Lower leg skin (tissue), 3 donors: Measurements from ENCODE around the gene EXOC3L2.

Experiments used
- CTCF ChIP-seq, 3 donors: fragments of 450-650 bp; IDR thresholded peaks; one replicate each; pipeline ENCODE4 v1.5.1; 2016; ENCODE audit warnings: antibody characterized with exemption in 3 of 3, mild to moderate bottlenecking in 3 of 3, moderate library complexity in 2 of 3
- POLR2A ChIP-seq, 2 donors: fragments of 450-650 bp; IDR thresholded peaks; one replicate each; pipeline ENCODE4 v1.6.1; 2016 to 2017; ENCODE audit warnings: antibody characterized with exemption in 2 of 2, mild to moderate bottlenecking in 1 of 2, moderate library complexity in 1 of 2

GRCh38 chr19:45243144-45243732 lies 2.0 kb downstream of the EXOC3L2 start:
- no peak for TF ChIP-seq POLR2A (IDR thresholded peaks at IDR 0.05)
- TF ChIP-seq CTCF (IDR thresholded peaks at IDR 0.05), result no peak
